HG03045 (cell line): ENCODE measurements around the gene SPATA31E1.
"Not testable (repeated sequence)": the region's sequence is repeated elsewhere in the genome, so short reads cannot be mapped to it uniquely, and the experiment has no call there.

Source experiments
- ATAC-seq: cut with Tn5 transposase; IDR thresholded peaks from one replicate; pipeline ENCODE4 v1.9.1; 2021; ENCODE audit warnings: mild to moderate bottlenecking, moderate library complexity; ENCODE audit not compliant: unreplicated experiment

SPATA31E1 gene

GRCh38 chr9:87882627-87883026 lies at the start of gene SPATA31E1:
SPATA31E1 (plus strand) TSS chr9:87882877; CDS start chr9:87882892, 15 bp downstream.
- no peak for ATAC-seq

GRCh38 chr9:87834357-87834756 lies 48.3 kb upstream of the SPATA31E1 start:
- ATAC-seq = no peak

- no peak for ATAC-seq
Measured at GRCh38 chr9:87836536-87836935, 46.1 kb upstream of the SPATA31E1 start.

- ATAC-seq = no peak
Measured at GRCh38 chr9:87836951-87837705, 45.5 kb upstream of the SPATA31E1 start.

GRCh38 chr9:87840134-87840533 lies 42.5 kb upstream of the SPATA31E1 start:
- no peak for ATAC-seq

- ATAC-seq = no peak
Measured at GRCh38 chr9:87842878-87843585, 39.6 kb upstream of the SPATA31E1 start.

- no peak for ATAC-seq
Measured at GRCh38 chr9:87844506-87844905, 38.2 kb upstream of the SPATA31E1 start.

GRCh38 chr9:87847817-87848216 lies 34.9 kb upstream of the SPATA31E1 start:
- ATAC-seq = not testable (repeated sequence)

- no peak for ATAC-seq
Measured at GRCh38 chr9:87849144-87849758, 33.4 kb upstream of the SPATA31E1 start.

GRCh38 chr9:87850391-87850790 lies 32.3 kb upstream of the SPATA31E1 start:
- no peak for ATAC-seq

- not testable (repeated sequence) for ATAC-seq
Measured at GRCh38 chr9:87851186-87851585, 31.5 kb upstream of the SPATA31E1 start.

GRCh38 chr9:87853302-87853701 lies 29.4 kb upstream of the SPATA31E1 start:
- no peak for ATAC-seq

- ATAC-seq = no peak
Measured at GRCh38 chr9:87853876-87854579, 28.6 kb upstream of the SPATA31E1 start.

GRCh38 chr9:87854580-87854955 lies 28.1 kb upstream of the SPATA31E1 start:
- no peak for ATAC-seq

- ATAC-seq = no peak
Measured at GRCh38 chr9:87855061-87855460, 27.6 kb upstream of the SPATA31E1 start.

GRCh38 chr9:87857141-87857947 lies 25.3 kb upstream of the SPATA31E1 start:
- ATAC-seq = no peak

- ATAC-seq = no peak
Measured at GRCh38 chr9:87857948-87858335, 24.7 kb upstream of the SPATA31E1 start.

GRCh38 chr9:87859137-87859536 lies 23.5 kb upstream of the SPATA31E1 start:
- ATAC-seq = no peak

GRCh38 chr9:87859786-87860185 lies 22.9 kb upstream of the SPATA31E1 start:
- no peak for ATAC-seq

- ATAC-seq = no peak
Measured at GRCh38 chr9:87861332-87861731, 21.3 kb upstream of the SPATA31E1 start.
